GM18951 (cell line): Measurements from ENCODE around the gene AKT2.

Experiments used
- POLR2A ChIP-seq: IDR thresholded peaks from 4 replicates; pipeline ENCODE4 v1.6.1; 2011; ENCODE audit warnings: mild to moderate bottlenecking; ENCODE audit not compliant: insufficient read length, insufficient read depth; ENCODE audit errors: extremely low read depth
- in situ Hi-C: fragments of 300-500 bp; cut with MboI; formaldehyde crosslinking; loops from one replicate; pipeline ENCODE4 v1.12.0; 2022; ENCODE audit warnings: low sequenced_read_pairs, mixed read lengths, inconsistent platforms; ENCODE audit not compliant: unreplicated experiment

The AKT2 gene

GRCh38 chr19:40274585-40275544 lies 10.3 kb downstream of the AKT2 start:
- in situ Hi-C loops: no loop called here

GRCh38 chr19:40273469-40274360 lies 11.4 kb downstream of the AKT2 start:
- no peak for TF ChIP-seq POLR2A
- in situ Hi-C loops: no loop called here

More at GRCh38 chr19:40274585-40275544, 10.3 kb downstream of the AKT2 start:
- no peak for TF ChIP-seq POLR2A

- in situ Hi-C loops: no loop called here
- TF ChIP-seq POLR2A: no peak
These were observed 12.9 kb downstream of the AKT2 start for GRCh38 chr19:40272261-40272660.

- in situ Hi-C loops: no loop called here
- no peak for TF ChIP-seq POLR2A
These were observed 13.4 kb downstream of the AKT2 start for GRCh38 chr19:40271706-40272105.

- no peak for TF ChIP-seq POLR2A
- in situ Hi-C loops: no loop called here
These were observed 14.6 kb downstream of the AKT2 start for GRCh38 chr19:40270362-40271089.

- no peak for TF ChIP-seq POLR2A
- in situ Hi-C loops: no loop called here
These were observed 15.8 kb downstream of the AKT2 start for GRCh38 chr19:40269216-40269940.

GRCh38 chr19:40267601-40267997 lies 17.5 kb downstream of the AKT2 start:
- TF ChIP-seq POLR2A: no peak
- in situ Hi-C loops: no loop called here

GRCh38 chr19:40266912-40267600 lies 18.1 kb downstream of the AKT2 start:
- no peak for TF ChIP-seq POLR2A
- in situ Hi-C loops: no loop called here

GRCh38 chr19:40266119-40266518 lies 19.0 kb downstream of the AKT2 start:
- in situ Hi-C loops: no loop called here
- no peak for TF ChIP-seq POLR2A

GRCh38 chr19:40265763-40266099 lies 19.4 kb downstream of the AKT2 start:
- no peak for TF ChIP-seq POLR2A
- in situ Hi-C loops: no loop called here

- in situ Hi-C loops: no loop called here
- TF ChIP-seq POLR2A: no peak
These were observed 19.9 kb downstream of the AKT2 start for GRCh38 chr19:40265055-40265762.
